ENCODE measurements around the gene TENM4.
"Not testable (repeated sequence)": the region's sequence is repeated elsewhere in the genome, so short reads cannot be mapped to it uniquely, and the experiment has no call there.

The TENM4 gene

DNA sequence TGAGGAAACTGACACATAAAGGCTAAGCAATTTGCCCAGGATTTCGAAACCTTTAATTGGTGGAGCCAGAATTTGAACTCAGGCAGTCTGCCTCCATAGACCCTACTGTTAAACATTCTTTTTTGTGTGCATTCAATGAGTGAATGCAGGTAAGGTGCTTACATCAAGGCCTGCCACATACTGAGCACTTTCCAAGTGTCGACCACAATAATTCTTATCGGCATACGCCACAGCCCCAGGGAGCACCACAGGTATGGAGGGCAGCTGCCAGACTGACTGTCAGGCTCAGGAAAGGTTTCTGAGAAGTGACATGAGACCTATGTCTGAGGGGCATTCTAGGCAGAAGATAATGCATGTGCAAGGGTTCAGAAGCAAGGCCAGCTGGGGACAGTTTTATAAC, 531.4 kb downstream of the TENM4 start:
- DNase-seq (ENCODE audit: low read depth, low spot score), result no peak

DNA sequence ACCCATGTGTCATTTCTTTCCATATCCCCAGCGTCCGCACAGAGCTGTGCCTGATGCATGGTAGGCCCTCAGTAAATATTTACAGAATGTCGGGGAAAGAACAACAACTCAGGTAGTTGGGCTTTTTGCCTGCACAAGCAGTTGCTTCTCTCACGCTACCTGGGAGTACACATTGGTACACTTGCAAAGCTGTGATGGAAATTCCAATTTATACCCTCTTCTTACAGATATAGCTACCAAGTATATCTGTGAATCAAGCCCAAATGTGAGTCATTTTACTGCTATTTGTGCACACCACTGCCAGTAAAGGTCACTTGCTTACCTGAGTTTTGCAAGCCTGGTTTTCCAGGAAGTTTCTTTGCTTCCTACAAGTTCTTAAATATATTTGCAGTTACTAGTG, 533.2 kb downstream of the TENM4 start:
- DNase-seq (ENCODE audit: low read depth, low spot score), result no peak

DNA sequence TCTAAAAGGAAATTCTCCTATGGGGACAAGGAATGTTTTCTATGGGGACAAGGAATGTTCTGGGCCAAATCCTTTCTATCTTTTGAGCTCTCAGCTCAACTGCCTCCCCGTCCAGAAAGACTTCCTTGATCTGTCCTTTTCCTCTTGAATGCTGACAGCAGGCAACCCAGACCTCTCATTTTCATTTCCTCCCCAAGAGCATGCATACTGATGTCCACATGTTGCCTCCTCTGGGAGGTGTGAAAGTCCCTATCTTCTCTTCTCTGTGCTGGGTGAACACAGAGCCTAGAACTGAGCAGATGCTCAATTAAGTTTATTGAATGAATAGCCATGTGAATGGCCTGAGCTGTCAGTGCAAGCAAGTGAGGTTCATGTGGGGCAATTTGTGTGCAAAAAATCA, 534.3 kb downstream of the TENM4 start:
- no peak for DNase-seq (ENCODE audit: low read depth, low spot score)

DNA sequence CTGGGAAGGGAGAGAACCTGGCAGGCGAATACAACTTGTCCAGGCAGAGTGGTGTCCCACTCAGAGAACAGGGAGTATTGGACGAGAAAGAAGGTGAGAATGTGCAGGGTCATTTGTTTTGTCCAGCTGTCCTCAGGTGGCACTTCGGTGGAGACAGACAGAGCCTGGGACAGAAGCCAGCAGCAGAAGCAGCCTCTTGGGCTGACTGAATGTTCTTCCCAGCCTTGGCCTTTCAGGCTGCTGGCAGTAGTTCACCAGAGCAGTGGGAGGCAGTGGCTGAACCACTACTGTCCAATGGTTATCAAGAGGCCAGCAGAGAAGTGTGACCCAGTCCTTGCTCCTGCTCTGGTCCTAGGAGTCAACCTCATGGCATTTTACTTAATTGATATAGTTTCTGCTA, 535.1 kb downstream of the TENM4 start:
- DNase-seq (ENCODE audit: low read depth, low spot score), result no peak

DNA sequence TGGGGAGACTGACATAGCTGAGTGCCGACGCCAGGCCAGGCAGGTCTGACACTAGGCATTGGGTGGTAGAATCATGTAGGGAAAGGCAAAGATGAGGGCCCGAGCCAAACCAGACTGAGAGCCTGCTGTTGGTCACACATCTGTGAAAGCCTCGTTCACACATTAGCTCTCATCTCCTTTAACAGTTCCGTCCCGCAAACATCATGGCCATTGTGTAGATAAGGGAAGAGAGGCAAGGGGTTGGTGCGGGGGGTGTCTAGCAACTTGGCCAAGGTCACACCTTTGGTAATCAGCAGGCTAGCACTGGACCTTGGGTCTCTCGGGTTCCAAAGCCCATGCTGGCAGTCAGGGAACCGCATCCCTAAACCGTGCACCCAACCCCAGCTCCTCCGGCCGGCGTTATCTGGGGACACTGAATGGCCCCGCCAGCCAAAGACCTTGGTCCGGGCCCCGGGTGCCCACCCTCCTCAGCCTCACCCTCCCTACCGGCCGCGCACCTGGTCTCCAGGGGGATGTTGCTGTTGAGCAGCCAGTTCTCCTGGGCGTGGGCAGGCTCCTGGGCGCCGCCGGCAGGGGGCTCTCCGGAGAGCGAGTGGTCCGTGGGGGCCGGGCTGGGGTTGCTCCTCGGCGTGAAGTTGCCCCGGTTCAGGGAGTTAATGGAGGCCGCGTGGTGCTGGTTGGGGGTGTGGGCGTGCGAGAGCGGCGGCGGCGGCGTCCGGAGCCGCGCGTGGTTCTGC, 537.9 kb downstream of the TENM4 start:
- DNase-seq (ENCODE audit: low read depth, low spot score), result no peak

DNA sequence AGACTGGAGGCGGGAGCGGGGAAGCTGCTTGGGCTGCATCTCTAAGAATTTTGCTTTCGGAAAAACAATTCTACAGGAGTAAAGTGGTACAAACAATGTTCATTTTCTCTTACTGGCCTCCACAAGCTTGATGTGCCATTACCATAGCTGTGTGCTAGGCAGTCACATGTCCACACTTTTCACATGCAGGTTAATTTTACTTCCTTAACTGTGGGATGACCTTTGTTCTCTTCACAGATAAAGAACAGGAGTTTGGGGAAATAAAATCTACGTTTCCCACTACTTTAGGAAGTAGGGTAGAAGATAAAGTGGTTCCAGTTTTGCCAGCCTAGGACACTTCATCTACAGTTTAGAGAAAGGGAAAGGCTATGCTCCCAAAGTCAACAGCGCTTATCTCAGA, 539.0 kb downstream of the TENM4 start:
- DNase-seq (ENCODE audit: low read depth, low spot score), result no peak

DNA sequence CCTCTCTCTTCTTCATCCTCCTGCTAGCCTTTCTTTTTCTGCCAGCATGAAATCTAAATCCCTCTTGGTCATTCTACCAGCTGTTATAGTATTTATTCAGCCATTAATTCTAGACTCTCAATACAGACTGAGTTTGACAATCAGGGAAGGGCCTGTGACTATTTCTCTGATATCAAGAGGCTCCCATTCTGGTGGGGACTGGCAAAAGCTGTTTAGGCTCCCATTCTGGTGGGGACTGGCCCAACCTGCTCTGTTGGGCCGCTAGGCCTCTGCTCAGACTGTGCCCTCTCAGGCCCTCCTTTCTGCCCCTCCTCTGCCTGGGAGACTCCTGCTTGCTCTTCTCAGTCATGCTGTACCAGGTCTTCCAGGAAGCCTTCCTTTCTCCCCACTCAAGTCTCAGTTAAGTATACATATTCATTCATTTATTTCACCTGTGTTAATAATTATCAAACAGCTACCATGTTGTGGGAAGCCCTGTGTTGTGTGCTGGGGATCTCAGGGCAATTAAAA, 542.5 kb downstream of the TENM4 start:
- no peak for DNase-seq (ENCODE audit: low read depth, low spot score)

DNA sequence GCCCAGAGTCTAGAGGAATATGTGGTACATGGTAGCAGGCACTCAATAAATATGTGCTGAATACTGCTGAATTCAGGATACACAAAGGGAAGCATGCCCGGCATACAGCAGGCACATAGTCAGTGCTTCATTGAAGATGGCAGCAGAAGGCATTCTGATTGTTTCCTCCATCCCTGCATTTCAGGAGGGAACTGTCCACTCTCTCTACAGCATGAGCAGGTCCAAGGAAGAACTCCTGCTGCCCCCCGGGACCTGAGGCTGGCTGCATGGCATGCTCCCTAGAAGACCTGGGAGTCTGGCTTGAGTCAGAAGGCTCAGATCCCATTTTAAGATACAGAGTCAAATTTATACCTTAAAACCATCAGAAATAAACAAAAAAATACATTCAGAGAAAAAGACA, 546.8 kb downstream of the TENM4 start:
- DNase-seq (ENCODE audit: low read depth, low spot score), result no peak

DNA sequence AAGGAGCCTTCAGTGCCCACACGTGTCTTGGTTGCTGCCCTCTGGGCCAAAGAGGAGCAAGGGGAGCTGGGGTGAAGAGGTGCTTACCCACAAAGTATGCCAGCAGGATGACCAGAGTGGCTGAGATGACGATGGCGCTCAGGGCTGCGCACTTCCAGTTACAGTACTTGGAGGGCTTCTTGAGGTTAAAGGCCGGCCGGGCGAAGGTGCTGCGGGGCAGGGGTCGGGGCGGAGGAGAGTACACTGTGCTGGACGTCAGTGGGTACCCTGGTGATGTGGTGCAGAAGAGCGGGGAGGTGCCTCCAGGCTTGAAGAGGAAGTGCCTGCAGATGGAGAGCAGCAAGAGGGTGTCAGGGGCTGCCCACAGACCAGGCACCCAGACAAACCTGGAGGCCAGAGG, 551.1 kb downstream of the TENM4 start:
- DNase-seq (ENCODE audit: low read depth, low spot score), result no peak

DNA sequence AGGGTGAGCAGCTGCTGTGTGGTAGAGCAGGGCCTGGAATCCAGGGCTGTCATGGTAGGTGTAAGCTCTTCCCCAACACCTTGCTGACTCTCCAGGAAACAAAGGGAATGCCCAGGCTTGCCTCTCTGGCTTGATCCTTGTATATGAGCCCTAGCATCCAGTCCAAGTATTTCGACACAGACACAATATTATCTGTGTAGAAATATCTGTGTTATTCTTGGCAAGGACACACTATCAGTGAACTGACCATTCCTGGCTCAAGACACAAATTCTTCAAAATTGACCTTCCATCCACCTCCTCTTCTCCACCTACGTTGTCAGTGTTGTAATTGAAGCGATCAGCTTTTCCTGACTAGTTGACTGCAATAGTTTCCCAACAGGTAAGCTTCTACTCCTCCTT, 554.2 kb downstream of the TENM4 start:
- no peak for DNase-seq (ENCODE audit: low read depth, low spot score)

DNA sequence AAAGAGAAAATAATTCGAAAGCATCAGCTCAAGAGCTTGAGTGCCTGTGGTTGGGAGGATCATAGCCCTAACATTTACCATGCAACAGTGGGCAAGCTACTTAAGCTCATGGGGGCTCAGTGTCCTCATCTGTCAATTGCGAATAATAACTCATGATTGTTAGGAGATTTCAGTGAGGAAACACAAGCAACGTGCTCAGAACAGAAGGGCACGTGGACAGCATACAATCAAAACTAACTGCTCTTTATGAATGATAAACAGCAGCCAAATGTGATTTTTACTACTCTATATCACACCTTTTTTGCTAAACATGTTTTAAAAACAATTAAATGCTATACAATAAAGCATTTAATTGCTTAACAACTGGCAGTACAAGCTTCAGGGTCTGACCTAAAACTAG, 556.1 kb downstream of the TENM4 start:
- DNase-seq (ENCODE audit: low read depth, low spot score), result no peak

DNA sequence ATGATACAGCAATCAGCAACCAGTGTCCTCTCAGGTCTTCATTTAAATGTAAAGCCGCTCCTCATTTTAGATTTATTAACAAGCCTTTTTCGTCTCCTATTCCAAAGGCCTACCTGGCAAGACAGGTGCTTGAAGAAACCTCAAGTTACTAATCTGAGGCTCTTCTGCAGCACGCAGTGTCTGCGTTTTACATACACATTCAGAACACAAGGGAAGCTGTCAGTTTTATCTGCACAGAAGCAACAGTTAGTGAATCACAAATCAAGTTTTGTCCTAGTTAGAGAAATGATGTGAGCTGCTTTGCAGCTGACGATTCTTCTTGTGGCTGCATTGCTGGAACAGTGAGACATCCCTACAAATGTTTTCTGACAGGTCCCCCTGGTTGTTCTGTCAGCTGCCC, 557.3 kb downstream of the TENM4 start:
- DNase-seq (ENCODE audit: low read depth, low spot score), result no peak

DNA sequence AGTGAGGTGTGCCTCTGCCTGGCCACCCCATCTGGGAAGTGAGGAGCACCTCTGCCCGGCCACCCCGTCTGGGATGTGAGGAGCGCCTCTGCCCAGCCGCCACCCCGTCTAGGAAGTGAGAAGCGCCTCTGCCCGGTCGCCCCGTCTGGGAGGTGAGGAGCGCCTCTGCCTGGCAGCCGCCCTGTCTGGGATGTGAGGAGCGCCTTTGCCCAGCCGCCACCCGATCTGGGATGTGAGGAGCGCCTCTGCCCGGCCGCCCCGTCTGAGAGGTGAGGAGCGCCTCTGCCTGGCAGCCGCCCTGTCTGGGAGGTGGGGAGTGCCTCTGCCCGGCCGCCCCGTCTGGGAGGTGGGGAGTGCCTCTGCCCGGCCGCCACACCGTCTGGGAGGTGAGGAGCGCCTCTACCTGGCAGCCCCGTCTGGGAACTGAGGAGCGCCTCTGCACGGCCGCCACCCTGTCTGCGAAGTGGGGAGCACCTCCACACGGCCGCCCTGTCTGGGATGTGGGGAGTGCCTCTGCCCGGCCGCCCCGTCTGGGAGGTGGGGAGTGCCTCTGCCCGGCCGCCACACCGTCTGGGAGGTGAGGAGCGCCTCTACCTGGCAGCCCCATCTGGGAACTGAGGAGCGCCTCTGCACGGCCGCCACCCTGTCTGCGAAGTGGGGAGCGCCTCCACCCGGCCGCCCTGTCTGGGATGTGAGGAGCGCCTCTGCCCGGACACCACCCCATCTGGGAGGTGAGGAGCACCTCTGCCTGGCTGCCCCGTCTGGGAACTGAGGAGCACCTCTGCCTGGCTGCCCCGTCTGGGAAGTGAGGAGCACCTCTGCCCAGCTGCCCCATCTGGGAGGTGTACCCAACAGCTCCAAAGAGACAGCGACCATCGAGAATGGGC, 561.5 kb downstream of the TENM4 start:
- not testable (repeated sequence) for DNase-seq (ENCODE audit: low read depth, low spot score)

DNA sequence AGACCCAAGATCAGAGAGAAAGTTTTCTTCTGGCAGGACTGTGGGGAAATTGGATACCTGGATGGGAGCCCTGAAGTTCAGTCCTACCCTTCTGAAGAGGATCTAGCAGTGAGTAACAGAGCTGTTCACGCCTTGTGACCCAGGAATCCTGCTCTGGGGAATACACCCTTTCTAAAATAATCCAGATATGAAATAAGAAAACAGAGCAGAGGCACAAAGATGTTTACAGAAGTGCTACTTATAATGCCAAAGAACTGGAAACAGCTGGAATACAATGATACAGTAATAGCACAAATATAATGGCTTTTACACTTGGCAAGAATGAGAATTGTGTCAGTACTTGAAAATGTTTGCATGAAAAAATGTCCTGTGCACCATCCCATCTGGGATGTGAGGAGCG, 562.2 kb downstream of the TENM4 start:
- no peak for DNase-seq (ENCODE audit: low read depth, low spot score)

DNA sequence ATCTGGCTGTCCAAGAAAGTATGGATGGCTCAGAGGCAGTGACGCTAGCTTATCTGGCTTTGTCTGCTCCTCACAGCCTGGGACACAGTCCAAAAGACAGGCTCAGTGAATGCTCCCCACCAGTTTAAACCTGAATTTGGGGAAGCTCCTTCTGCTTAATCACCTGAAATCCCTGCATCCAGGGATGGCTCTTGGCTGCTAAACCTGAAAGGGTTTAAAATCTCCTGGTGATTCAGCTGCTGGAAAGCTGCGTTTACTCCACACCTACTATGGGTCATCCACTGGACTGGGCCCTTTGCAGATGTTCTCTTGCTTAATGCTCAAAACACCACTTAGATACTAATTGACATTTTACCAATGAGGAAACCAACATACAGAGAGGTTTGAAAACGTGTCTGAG, 564.2 kb downstream of the TENM4 start:
- no peak for DNase-seq (ENCODE audit: low read depth, low spot score)

DNA sequence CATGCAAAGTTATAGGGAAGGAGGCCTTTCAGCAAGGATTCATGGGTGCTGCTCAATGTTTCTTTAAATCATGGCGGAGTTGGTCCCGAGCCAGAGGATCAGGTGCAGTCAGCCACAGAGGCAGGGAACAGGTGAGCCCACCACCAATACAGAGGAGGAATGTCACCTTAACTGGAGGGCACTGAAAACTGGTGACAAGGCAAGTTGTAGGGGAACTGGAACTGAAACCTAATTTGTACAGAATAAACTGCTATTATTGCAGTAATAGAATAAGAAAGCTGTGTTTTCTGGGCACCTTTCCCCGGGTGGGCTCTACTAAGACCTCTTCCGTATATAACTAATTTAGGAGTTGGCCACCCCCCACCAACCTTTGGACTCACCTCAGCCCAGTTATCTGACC, 570.2 kb downstream of the TENM4 start:
- DNase-seq (ENCODE audit: low read depth, low spot score), result no peak

DNA sequence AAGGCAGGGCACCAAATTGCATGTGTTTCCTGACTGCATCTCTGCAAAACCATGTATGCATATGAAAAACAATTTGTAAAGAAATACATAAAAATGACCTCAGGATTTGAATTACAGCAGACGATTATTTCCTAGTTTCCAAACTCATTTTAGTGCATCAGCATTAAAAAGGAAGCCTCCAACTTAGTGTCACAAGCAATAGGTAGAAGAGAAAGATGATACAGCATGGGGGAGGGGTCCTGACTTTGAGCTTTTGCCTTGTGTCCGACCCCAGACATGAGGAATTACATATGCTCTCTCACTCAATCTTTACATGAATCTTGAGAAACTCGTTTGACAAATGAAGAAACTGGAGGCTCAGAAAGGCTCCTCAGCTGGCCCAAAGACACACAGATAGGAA, 571.5 kb downstream of the TENM4 start:
- DNase-seq (ENCODE audit: low read depth, low spot score), result no peak

DNA sequence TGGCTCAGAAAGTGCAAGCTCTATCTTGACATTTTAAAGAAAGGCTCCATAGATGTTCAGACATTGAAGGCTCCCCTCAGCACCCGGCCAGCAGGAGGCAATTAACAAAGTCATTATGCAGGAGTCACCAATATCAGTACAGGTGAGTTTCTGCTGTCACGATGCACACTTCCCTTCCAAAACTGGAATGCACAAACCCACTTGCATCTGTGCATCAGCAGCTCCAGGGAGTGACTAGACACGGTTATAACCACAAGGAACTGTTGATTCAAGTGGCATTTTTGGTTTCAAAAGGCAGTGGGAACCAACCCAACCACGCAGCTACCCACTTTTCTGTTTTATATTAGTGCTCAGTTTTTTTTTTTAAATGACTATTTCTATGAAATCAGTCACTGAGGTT, 572.3 kb downstream of the TENM4 start:
- no peak for DNase-seq (ENCODE audit: low read depth, low spot score)

DNA sequence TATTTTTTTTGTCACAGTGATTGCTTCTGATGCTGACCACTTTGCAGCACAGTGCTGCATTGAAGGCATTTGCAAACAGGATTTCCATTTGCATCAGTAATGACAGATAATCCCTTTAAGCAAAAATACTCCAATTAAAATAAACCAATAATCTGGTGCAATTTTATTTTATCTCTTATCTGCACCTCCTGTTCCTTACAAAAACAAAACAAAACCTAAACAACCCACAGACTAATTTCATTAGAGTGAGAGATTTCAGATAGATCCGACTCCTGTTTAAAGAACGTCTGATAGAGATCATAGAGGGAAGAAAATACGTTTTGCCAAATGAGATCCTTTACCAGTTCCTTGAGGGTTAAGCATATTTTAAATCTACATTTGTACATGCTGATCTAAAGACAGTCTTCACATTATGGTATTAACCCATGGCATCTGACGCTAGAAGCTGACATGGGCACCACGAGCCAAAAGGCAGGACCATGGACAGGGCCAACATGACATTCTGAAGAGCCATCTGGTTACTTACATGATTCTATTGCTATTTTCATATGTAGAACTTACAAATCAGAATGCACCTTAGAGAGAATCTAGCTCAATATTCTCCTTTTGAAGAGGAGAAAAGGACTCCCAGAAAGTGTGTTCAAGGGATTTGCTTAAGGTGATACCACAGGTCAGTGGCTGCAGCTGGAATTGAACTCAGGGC, 580.0 kb downstream of the TENM4 start:
- peak; percentile 5 for DNase-seq (ENCODE audit: low read depth, low spot score)

DNA sequence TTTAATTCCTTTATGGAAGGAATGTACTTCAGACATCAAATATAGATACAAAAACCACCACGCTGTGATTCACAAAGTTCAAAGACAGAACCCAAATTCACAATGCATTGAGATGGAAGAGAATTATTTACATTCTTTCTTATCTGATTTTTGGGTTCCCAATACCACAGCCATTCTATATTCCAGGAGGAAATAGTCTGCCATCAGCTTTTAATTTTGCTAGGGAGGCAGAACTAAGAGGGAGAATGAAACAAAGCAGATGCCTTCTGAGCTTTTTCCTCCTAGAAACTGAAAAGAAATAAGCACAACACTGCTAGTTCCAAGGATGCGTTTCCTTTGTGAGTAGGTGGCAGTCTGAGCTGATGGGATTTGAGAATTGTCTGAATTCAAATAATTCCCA, 583.1 kb downstream of the TENM4 start:
- DNase-seq (ENCODE audit: low read depth, low spot score), result no peak

DNA sequence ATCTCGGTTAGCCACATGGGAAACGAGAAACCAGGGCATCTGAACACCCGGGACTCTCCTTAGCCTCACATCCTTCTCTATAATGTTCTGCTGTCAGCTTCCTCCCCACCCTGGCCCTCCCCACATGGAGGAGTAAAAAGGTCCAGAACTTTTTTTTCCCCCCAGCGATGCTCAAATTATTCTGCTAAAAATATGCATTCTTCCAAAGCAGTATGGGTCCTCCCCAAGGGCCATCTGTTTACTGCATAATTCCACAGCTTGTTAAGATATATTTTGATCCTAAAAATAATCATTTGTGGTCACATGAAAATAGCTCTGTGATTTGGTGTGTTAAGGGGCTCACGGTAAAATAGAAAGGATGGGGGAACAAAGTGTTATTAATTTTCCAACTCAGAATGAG, 584.6 kb downstream of the TENM4 start:
- no peak for DNase-seq (ENCODE audit: low read depth, low spot score)

DNA sequence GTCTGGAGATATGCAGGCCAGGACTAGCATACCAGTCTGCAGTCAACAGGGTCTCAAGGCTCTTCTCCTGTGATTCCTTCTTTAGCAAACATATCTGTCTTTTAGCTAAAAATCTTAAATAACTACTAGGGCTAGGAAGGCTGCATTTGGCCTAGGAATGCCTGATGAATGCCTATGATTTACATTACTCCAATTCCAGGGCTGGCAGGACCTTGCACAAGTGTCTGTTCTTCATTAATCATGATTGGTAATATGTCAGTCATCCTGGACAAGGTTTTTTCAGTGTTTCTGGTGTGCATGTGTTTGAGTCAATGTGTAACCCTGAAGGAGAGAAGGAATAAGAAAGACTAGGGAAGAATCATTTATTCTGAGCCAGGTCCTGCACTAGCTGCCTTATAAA, 585.7 kb downstream of the TENM4 start:
- no peak for DNase-seq (ENCODE audit: low read depth, low spot score)

Measured in iPS DF 19.7 (cell line).